Activated CD4-positive, alpha-beta T cell treated with anti-CD3 and anti-CD28 coated beads, Interleukin-2, amount 10 ng/mL, durations not matched to agents 24 days and 14 days (primary cell): ENCODE results near the gene COQ6. TPM values are rescaled to one million over a fixed set of nuclear protein-coding genes. Genes with fewer than 3 reads are reported as not detected.
"Not testable (repeated sequence)": the region's sequence is repeated elsewhere in the genome, so short reads cannot be mapped to it uniquely, and the experiment has no call there.

Experiments
- DNase-seq: peaks from one replicate; pipeline ENCODE4 v3.0.0; 2022
- H3K27ac Mint-ChIP-seq: one replicate; pipeline ENCODE4 v1.8.0; 2022; ENCODE audit warnings: mild to moderate bottlenecking, mixed read lengths
- H3K27me3 Mint-ChIP-seq: one replicate; pipeline ENCODE4 v1.8.0; 2022; ENCODE audit warnings: mixed read lengths
- H3K36me3 Mint-ChIP-seq: one replicate; pipeline ENCODE4 v1.8.0; 2022; ENCODE audit warnings: low read depth, mild to moderate bottlenecking, mixed read lengths
- H3K4me1 Mint-ChIP-seq: one replicate; pipeline ENCODE4 v1.8.0; 2021; ENCODE audit warnings: mixed read lengths
- H3K4me3 Mint-ChIP-seq: one replicate; pipeline ENCODE4 v1.8.0; 2022; ENCODE audit warnings: mild to moderate bottlenecking, moderate library complexity, mixed read lengths
- H3K9me3 Mint-ChIP-seq: one replicate; pipeline ENCODE4 v1.8.0; 2021; ENCODE audit warnings: mixed read lengths
- intact Hi-C: fragments of 100-400 bp; cut with micrococcal nuclease; formaldehyde crosslinking; loops from one replicate; pipeline ENCODE4 v1.15.1; 2023
- total RNA-seq: library from RNA; stranded (reverse); gene quantifications from 2 replicates; pipeline ENCODE4 v1.2.3, GENCODE V29; 2022

The COQ6 gene
- total RNA-seq, 1 donor from 2014 or later = 16.6 TPM

DNA sequence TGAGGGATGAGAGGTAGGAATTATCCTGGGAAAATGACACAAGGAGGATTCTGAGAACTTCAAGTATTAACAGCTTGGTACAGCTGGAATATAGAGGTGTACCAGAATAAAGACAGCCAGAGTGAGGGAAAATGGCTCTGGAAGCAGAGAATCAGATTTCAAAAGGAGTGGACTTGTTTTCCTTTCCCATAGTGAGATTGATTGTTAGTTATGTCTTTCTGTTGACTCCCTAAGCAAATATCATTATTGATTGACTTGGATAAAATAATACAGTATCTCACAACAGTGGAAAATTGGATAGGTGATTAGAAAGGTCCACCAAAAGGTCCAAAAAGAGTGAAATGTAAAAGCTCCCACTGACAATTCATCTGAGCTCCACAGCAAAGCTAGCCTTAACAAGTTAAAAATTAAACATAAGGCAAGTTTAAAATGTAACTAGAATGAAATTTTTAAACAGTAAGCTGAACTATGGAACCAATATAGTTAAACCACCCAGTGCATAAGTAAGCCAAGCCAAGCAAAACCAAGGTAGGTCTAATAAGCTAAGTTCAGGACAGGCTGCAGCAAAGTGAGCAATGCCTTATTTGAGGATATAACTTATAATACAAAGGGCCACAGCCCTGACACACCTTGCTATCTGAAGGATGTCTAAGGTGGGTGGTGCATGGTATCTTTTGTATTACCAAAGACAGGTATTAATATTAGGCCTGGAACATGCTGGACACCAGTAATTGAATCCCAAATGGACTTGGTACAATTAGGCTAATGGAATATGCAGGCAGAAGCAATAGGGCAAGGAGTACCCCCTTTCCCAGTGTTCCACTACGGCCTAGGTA is 47.2 kb downstream of the COQ6 start:
- Mint-ChIP-seq H3K27ac (no peak overlapping the region), H3K27me3 (no peaks in the 10 kb centered on the region), H3K36me3 (no peaks in the 10 kb centered on the region), H3K4me3 (no peak overlapping the region), H3K9me3 (no peaks in the 10 kb centered on the region), H3K4me1 (no peaks in the 10 kb centered on the region)
- no peak for DNase-seq
- intact Hi-C loops = no loop called here

DNA sequence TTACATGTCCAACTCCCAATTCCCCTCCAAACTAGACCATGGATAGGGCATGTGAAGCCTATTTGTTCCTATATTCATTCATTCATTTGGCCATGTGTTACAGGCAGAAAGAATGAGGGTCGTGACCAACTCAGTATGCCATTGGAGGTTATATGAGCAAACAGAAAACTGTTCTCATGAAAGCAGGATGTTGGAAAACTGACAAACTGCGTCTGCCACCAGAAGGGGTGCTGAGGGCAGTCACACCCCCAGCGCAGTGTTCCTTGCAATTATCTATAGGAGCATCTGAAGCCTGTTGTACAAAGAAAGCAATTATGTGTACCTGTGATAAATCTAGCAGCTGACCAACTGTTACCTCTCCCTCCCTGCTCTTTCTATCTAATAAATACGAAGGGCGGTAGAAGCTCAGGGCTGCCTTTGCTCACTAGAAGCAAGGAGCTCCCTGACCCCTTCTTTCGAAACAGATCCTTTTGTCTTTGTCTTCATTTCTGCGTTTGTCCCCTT is 47.9 kb downstream of the COQ6 start:
- H3K27ac Mint-ChIP-seq = no peak overlapping the region
- H3K4me3 Mint-ChIP-seq = no peak overlapping the region
- intact Hi-C loops = no loop called here
- DNase-seq = no peak
- peaks cover 3% of the 10 kb centered on the region for H3K36me3 Mint-ChIP-seq
- no peaks in the 10 kb centered on the region for H3K4me1 Mint-ChIP-seq
- no peaks in the 10 kb centered on the region for H3K27me3 Mint-ChIP-seq
- no peaks in the 10 kb centered on the region for H3K9me3 Mint-ChIP-seq

DNA sequence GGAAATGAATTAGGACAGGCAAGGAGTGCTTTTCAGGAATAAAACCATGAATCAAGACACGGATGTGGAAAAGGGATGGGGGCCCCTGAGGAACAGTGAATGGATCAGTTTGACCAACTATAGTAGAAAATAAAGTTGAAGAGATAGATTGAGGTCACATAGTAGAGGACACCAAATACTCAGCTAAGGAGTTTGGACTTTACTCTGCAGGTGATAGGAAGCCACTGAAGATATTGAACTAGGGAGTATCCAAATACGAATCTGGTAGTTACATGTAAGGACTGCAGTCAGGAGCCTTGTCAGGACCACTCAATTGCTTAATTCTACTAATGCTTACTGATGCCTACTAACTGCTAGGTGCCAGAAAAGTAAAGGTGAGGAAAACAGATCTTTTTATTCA is 48.6 kb downstream of the COQ6 start:
- no peak for DNase-seq
- Mint-ChIP-seq H3K36me3 (peaks cover 7% of the 10 kb centered on the region), H3K4me3 (no peak overlapping the region), H3K27me3 (no peaks in the 10 kb centered on the region), H3K27ac (no peak overlapping the region), H3K9me3 (no peaks in the 10 kb centered on the region), H3K4me1 (no peaks in the 10 kb centered on the region)
- intact Hi-C loops = no loop called here

DNA sequence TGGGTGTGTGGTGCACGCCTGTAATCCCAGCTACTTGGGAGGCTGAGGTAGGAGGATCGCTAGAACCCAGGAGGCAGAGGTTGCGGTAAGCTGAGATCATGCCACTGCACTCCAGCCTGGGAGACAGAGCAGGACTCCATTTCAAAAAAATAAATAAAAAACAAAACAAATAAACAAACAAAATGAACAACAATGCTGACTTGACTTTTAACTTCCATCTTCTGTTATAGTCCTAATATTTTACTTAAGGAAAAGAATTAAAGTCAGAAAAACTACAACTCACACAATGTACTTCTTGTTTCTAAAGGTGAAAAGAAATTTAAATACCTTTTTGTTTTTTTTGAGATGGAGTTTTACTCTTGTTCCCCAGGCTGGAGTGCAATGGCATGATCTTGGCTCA is 55.6 kb downstream of the COQ6 start:
- intact Hi-C loops, H3K4me3 Mint-ChIP-seq, DNase-seq, H3K9me3 Mint-ChIP-seq, H3K27me3 Mint-ChIP-seq, H3K27ac Mint-ChIP-seq, H3K4me1 Mint-ChIP-seq: not testable (repeated sequence)
- H3K36me3 Mint-ChIP-seq = peaks cover 12% of the 10 kb centered on the region

DNA sequence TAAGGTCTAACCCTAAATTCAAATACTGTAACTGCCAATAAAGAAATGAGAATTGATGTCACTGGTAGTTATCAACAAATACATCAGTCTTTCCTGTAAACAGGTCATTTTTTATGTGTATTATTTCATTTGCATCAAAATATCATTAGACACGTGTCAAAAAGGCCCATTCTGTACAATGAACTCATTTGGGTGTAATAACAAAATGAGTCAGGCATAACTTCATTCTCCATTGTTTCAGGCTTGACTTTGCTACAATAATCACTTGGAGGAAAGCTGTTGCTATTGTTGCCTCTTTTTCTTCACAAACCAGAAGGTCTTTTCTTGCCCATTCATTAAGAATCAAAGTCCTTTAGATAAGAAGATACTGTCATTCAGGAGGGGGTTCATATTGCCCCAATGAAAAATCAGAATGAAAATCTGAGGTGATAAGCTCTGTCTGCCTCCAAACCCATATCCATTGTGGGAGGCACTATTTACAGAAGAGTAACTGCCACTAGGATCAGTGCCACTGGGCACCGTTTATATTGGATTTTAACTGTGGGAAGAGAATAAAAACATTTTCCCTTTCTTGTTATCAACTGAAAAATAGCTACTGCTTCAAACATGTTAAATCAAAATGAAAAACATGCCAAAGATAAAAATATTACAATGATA is 58.9 kb downstream of the COQ6 start:
- no peak for DNase-seq
- Mint-ChIP-seq H3K27ac (no peak overlapping the region), H3K9me3 (no peaks in the 10 kb centered on the region), H3K4me1 (no peaks in the 10 kb centered on the region), H3K4me3 (no peak overlapping the region), H3K27me3 (no peaks in the 10 kb centered on the region), H3K36me3 (peaks cover 14% of the 10 kb centered on the region)
- intact Hi-C loops = no loop called here

Other genes starting within 250 kb of the COQ6 start
- gene PNMA1, start 235.9 kb upstream of the COQ6 start, total RNA-seq = 29.7 and 30.4 TPM in 2 replicates
- 1.5 and 2.1 TPM in 2 replicates for gene PTGR2, start 98.5 kb upstream of the COQ6 start, total RNA-seq
- gene ZNF410, start 63.4 kb upstream of the COQ6 start, total RNA-seq = 62.7 and 70.2 TPM in 2 replicates
- gene FAM161B, start 208 bp upstream of the COQ6 start, total RNA-seq = 0.57 and 0.75 TPM in 2 replicates
- gene ENTPD5, start 69.0 kb downstream of the COQ6 start, total RNA-seq = 10.6 and 12.2 TPM in 2 replicates
- 0.57 and 0.72 TPM in 2 replicates for gene BBOF1, start 69.0 kb downstream of the COQ6 start, total RNA-seq
- 10.8 and 11.8 TPM in 2 replicates for gene ALDH6A1, start 134.2 kb downstream of the COQ6 start, total RNA-seq
- 15.2 and 21.5 TPM in 2 replicates for gene LIN52, start 134.7 kb downstream of the COQ6 start, total RNA-seq